Adrenal gland (tissue), 12 donors: ENCODE data around the gene DCHS1. TPM values are rescaled to one million over a fixed set of nuclear protein-coding genes. Genes with fewer than 3 reads are reported as not detected.

Source experiments
- DNase-seq, 7 donors: peaks; one replicate each; pipeline ENCODE4 v3.0.0-alpha.2; 2019 to 2020
- H3K27ac ChIP-seq, 5 donors: fragments of 200-600 bp; sonication (generic) in 4 of 5; 1 replicate in 3 of 5; 2 replicates in 2 of 5; pipeline versions ENCODE4 v1.5.1 to v1.8.0; 2016 to 2020; ENCODE audit warnings: mild to moderate bottlenecking in 1 of 5
- H3K27me3 ChIP-seq: fragments of 200-600 bp; 2 replicates; pipeline ENCODE4 v1.8.0; 2021
- H3K36me3 ChIP-seq, 2 donors: fragments of 200-600 bp; replicated peaks in 1 of 2; 1 replicate in 1 of 2; 2 replicates in 1 of 2; pipeline versions ENCODE4 v1.5.1 to v1.8.0; 2018 to 2022
- H3K4me1 ChIP-seq, 2 donors: fragments of 200-600 bp; replicated peaks in 1 of 2; 1 replicate in 1 of 2; 2 replicates in 1 of 2; pipeline versions ENCODE4 v1.5.1 to v1.8.0; 2018 to 2021
- H3K4me3 ChIP-seq, 4 donors: fragments of 200-600 bp; sonication (generic) in 3 of 4; one replicate each; pipeline ENCODE4 v1.5.1; 2016 to 2018
- H3K9me3 ChIP-seq, 3 donors: fragments of 200-600 bp; sonication (generic) in 1 of 3; replicated peaks in 1 of 3; 1 replicate in 2 of 3; 2 replicates in 1 of 3; pipeline versions ENCODE4 v1.5.1 to v1.8.0; 2016 to 2021
- CTCF ChIP-seq, 6 experiments: fragments of 450-650 bp in 4 of 6; fragments of 200-600 bp in 2 of 6; sonication (generic) in 1 of 6; IDR thresholded peaks; 1 replicate in 5 of 6; 2 replicates in 1 of 6; pipeline versions ENCODE4 v1.5.1 to v1.8.0; 2016 to 2021; ENCODE audit warnings: antibody characterized with exemption in 6 of 6, mild to moderate bottlenecking in 2 of 6, moderate library complexity in 1 of 6
- POLR2A ChIP-seq, 2 donors: fragments of 450-650 bp; IDR thresholded peaks; one replicate each; pipeline ENCODE4 v1.6.1; 2017; ENCODE audit warnings: antibody characterized with exemption in 2 of 2, mild to moderate bottlenecking in 2 of 2, moderate library complexity in 1 of 2
- WGBS, 4 donors: extraction: QIAGEN DNeasy Blood & Tissue Kit in 2 of 4; methylation state at CpG; one replicate each; pipeline versions ENCODE4 v1.1.5 to v1.1.7; 2013 to 2017; 5-methylcytosine and 5-hydroxymethylcytosine counted together
- intact Hi-C, 2 donors: fragments of 100-400 bp; cut with DNase I; formaldehyde crosslinking; loops; one replicate each; pipeline versions ENCODE4 v1.14.1 to v1.15.0; 2022 to 2023
- polyA plus RNA-seq, 3 donors: library from polyadenylated mRNA; stranded (reverse); fragments of 200-250 nt in 2 of 3; fragments of 350-450 nt in 1 of 3; fragmentation: Illumina TruSeq in 1 of 3; extraction: RNeasy Lipid Tissue Mini Kit (QIAGEN cat#74804) in 1 of 3; gene quantifications; one replicate each; pipeline ENCODE4 v1.2.3, GENCODE V29; 2013 to 2014
- total RNA-seq, 9 donors: library from RNA; depleted of rRNA in 4 of 9; stranded (reverse); fragments of >200 nt in 4 of 9; fragments of 120-200 nt in 1 of 9; fragmentation: NEBNext Ultra II Directional in 1 of 9; extraction: Animal tissue kit (Norgen Biotek cat#: 25700) in 1 of 9; gene quantifications; one replicate each; pipeline versions ENCODE4 v1.1.0 to v1.2.4, GENCODE V29; 2013 to 2023
- donor health status: healthy with polysubstance abuse.
- donor health status: Bipolar disorder and iron deficiency.
- donor health status: DM: yes; HTN: yes; CAD: no.
- donor health status: DM: no; HTN: no; CAD: no.
- donor health status: DM: no; HTN: no; CAD: no.
- donor health status: DM: yes; HTN: yes; CAD: no.

The DCHS1 gene
- total and polyA plus RNA-seq, 12 donors, result 1.3 to 15.3 (median 11.3) TPM

GRCh38 chr11:6629892-6630631 lies 25.5 kb downstream of the DCHS1 start:
- DNase-seq, result no peak
- peaks cover 0 to 7% of the 10 kb centered on the region in 2 donors for H3K4me1 ChIP-seq
- TF ChIP-seq CTCF (IDR thresholded peaks at IDR 0.05) (no peak), POLR2A (IDR thresholded peaks at IDR 0.05) (no peak)
- H3K4me3 ChIP-seq, result no peak overlapping the region
- no peaks in the 10 kb centered on the region for H3K9me3 ChIP-seq
- no peaks in the 10 kb centered on the region for H3K36me3 ChIP-seq
- no peaks in the 10 kb centered on the region for H3K27me3 ChIP-seq
- H3K27ac ChIP-seq, result no peak overlapping the region
- intact Hi-C loops, result no loop called here
- WGBS, 4 donors, result 53 to 81% (median 61%) methylated on average over 56 to 102 of the region's 102 CpGs

GRCh38 chr11:6629573-6629891 lies 26.1 kb downstream of the DCHS1 start:
- DNase-seq, result no peak
- Histone ChIP-seq H3K4me3 (no peak overlapping the region), H3K36me3 (no peaks in the 10 kb centered on the region), H3K4me1 (peaks cover 0 to 2% of the 10 kb centered on the region in 2 donors), H3K9me3 (no peaks in the 10 kb centered on the region), H3K27ac (no peak overlapping the region), H3K27me3 (no peaks in the 10 kb centered on the region)
- 83 to 94% (median 87%) methylated on average over 18 to 24 of the region's 24 CpGs for WGBS, 4 donors
- intact Hi-C loops, result no loop called here
- TF ChIP-seq POLR2A (IDR thresholded peaks at IDR 0.05), result no peak
- TF ChIP-seq CTCF (IDR thresholded peaks at IDR 0.05), result no peak

- no peak for DNase-seq
- no peaks in the 10 kb centered on the region for H3K4me1 ChIP-seq
- no peak overlapping the region for H3K4me3 ChIP-seq
- H3K9me3 ChIP-seq, result no peaks in the 10 kb centered on the region
- no peaks in the 10 kb centered on the region for H3K36me3 ChIP-seq
- H3K27ac ChIP-seq, result no peak overlapping the region
- intact Hi-C loops, result no loop called here
- TF ChIP-seq POLR2A (IDR thresholded peaks at IDR 0.05), result no peak
- no peak for TF ChIP-seq CTCF (IDR thresholded peaks at IDR 0.05)
- 87 to 95% (median 93%) methylated on average over 4 of the region's 4 CpGs for WGBS, 4 donors
- no peaks in the 10 kb centered on the region for H3K27me3 ChIP-seq
Observed at GRCh38 chr11:6628526-6628925, 27.1 kb downstream of the DCHS1 start.

- H3K9me3 ChIP-seq, result no peaks in the 10 kb centered on the region
- no peak overlapping the region for H3K4me3 ChIP-seq
- intact Hi-C loops, result no loop called here
- no peak for TF ChIP-seq POLR2A (IDR thresholded peaks at IDR 0.05)
- TF ChIP-seq CTCF (IDR thresholded peaks at IDR 0.05), result no peak
- WGBS, 4 donors, result 62 to 78% (median 74%) methylated on average over 2 of the region's 2 CpGs
- DNase-seq, result no peak
- no peaks in the 10 kb centered on the region for H3K36me3 ChIP-seq
- no peaks in the 10 kb centered on the region for H3K4me1 ChIP-seq
- H3K27ac ChIP-seq, result no peak overlapping the region
- H3K27me3 ChIP-seq, result no peaks in the 10 kb centered on the region
Observed at GRCh38 chr11:6627762-6628241, 27.8 kb downstream of the DCHS1 start.
